CD4-positive, alpha-beta T cell treated with Interleukin-15 for 4 hours (primary cell): ENCODE data around the gene SYK.

Source experiments
- DNase-seq: peaks from one replicate; pipeline ENCODE4 v3.0.0-alpha.2; 2020; ENCODE audit warnings: low spot score

Gene SYK

DNA sequence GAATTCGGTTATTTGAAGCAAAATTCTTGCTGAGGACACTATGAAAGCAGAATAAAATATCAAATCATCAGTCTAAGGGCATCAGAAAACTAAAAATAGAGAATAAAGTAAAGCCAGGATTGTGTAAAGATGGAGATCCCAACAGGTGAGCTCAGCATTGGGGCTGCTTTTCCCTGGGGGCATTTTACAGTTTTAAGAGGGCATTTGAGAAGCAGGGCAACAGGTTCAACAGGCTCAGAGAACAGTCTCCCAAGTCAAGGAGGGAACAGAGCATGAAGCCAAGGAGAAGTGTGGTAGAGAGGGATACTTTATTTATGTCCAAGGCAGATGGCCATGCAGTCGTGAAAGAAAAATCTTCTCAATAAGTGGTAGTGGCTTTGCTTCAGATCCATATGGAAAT is 145.4 kb downstream of the SYK start:
- DNase-seq = no peak
